Activated T-helper 1 cell treated with Interleukin-2 at 50 U/mL for 16 hours (primary cell): ENCODE results near the gene ETS1.
A peak's percentile ranks its signal among the peaks of the same experiment; 100 is the strongest.

Source experiments
- DNase-seq: peaks from one replicate; pipeline ENCODE4 v3.0.0-alpha.2; 2020; ENCODE audit warnings: low read depth

The ETS1 gene

GRCh38 chr11:128424851-128425285 lies 162.5 kb downstream of the ETS1 start:
- DNase-seq, result no peak

GRCh38 chr11:128424271-128424711 lies 163.1 kb downstream of the ETS1 start:
- DNase-seq, result no peak

- peak; percentile 66 for DNase-seq
Observed at GRCh38 chr11:128422576-128423370, 164.6 kb downstream of the ETS1 start.

- no peak for DNase-seq
Observed at GRCh38 chr11:128421577-128422330, 165.6 kb downstream of the ETS1 start.

- DNase-seq, result no peak
Observed at GRCh38 chr11:128420951-128421350, 166.4 kb downstream of the ETS1 start.

- DNase-seq, result no peak
Observed at GRCh38 chr11:128420265-128420664, 167.1 kb downstream of the ETS1 start.

GRCh38 chr11:128419012-128419767 lies 168.2 kb downstream of the ETS1 start:
- no peak for DNase-seq

GRCh38 chr11:128417607-128418324 lies 169.6 kb downstream of the ETS1 start:
- DNase-seq, result no peak

- DNase-seq, result no peak
Observed at GRCh38 chr11:128416976-128417375, 170.4 kb downstream of the ETS1 start.

GRCh38 chr11:128415539-128415938 lies 171.8 kb downstream of the ETS1 start:
- DNase-seq, result no peak

GRCh38 chr11:128412847-128413791 lies 174.2 kb downstream of the ETS1 start:
- DNase-seq, result no peak

- DNase-seq, result no peak
Observed at GRCh38 chr11:128411812-128412211, 175.5 kb downstream of the ETS1 start.

GRCh38 chr11:128411150-128411549 lies 176.2 kb downstream of the ETS1 start:
- DNase-seq, result no peak

GRCh38 chr11:128409476-128409875 lies 177.9 kb downstream of the ETS1 start:
- no peak for DNase-seq
